Ishikawa (cell line): ENCODE data around the gene CACUL1.

ENCODE experiments used
- CEBPB ChIP-seq: IDR thresholded peaks from 2 replicates; pipeline ENCODE4 v1.6.1; 2012
- CREB1 ChIP-seq: IDR thresholded peaks from 2 replicates; pipeline ENCODE4 v1.6.1; 2012; ENCODE audit warnings: low read depth
- EGR1 ChIP-seq: IDR thresholded peaks from 2 replicates; pipeline ENCODE4 v1.6.1; 2012
- EP300 ChIP-seq: IDR thresholded peaks from 2 replicates; pipeline ENCODE4 v1.6.1; 2012; ENCODE audit warnings: borderline replicate concordance
- FOXM1 ChIP-seq: IDR thresholded peaks from 2 replicates; pipeline ENCODE4 v1.6.1; 2012; ENCODE audit warnings: low read depth, borderline replicate concordance
- NFIC ChIP-seq: IDR thresholded peaks from 2 replicates; pipeline ENCODE4 v1.6.1; 2012
- RAD21 ChIP-seq: IDR thresholded peaks from 2 replicates; pipeline ENCODE4 v1.6.1; 2012; ENCODE audit warnings: low read depth
- TAF1 ChIP-seq: IDR thresholded peaks from 2 replicates; pipeline ENCODE4 v1.6.1; 2012; ENCODE audit warnings: low read depth, mild to moderate bottlenecking
- TCF12 ChIP-seq: IDR thresholded peaks from 2 replicates; pipeline ENCODE4 v1.6.1; 2012; ENCODE audit warnings: low read depth
- TEAD4 ChIP-seq: IDR thresholded peaks from 2 replicates; pipeline ENCODE4 v1.6.1; 2012
- YY1 ChIP-seq: IDR thresholded peaks from 2 replicates; pipeline ENCODE4 v1.6.1; 2012; ENCODE audit warnings: low read depth
- ZBTB7A ChIP-seq: IDR thresholded peaks from 2 replicates; pipeline ENCODE4 v1.6.1; 2012; ENCODE audit warnings: low read depth
- TF ChIP-seq, protein P1 (sequence below): IDR thresholded peaks from 2 replicates; pipeline ENCODE4 v1.6.1; 2012
- TF ChIP-seq, protein P2 (sequence below): IDR thresholded peaks from 2 replicates; pipeline ENCODE4 v1.6.1; 2012; ENCODE audit warnings: low read depth, mild to moderate bottlenecking
- TF ChIP-seq, protein P3 (sequence below): IDR thresholded peaks from 2 replicates; pipeline ENCODE4 v1.6.1; 2012

The CACUL1 gene

DNA sequence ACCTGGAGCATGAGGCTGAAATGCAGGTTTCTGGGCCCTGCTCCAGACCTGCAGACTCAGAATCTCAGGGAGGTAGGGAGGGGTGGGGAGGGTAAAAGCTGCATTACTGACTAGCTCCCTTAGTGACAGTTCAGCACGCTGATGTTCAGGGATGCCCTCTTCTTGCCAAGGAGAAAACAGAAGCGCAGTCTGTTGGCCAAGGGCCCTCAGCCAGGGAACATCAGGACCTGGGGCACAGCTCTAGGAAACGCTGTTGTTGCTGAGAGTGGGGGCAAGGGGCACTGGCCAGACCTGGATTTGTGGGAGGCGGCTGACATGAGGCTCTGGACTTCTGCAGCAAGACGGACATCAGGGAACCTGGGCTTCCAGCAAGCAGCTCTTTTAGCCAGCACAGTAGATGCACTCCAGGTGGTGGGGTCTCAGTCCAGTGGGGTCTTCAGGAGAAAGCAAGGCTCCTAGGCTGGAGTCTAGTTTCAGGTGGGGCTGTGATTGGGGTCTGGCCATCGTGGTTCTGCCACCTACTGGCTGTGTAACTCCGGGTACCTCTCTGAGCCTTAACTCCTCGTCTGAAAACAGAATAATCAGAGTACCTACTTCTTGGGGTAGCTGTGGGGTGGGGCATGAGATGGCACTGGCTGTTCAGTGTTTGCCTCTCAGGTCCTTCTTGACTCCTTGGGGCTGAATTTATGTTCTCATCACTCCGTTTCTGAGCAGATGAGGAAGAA is 86.4 kb downstream of the CACUL1 start:
- TF ChIP-seq, protein P1, sequence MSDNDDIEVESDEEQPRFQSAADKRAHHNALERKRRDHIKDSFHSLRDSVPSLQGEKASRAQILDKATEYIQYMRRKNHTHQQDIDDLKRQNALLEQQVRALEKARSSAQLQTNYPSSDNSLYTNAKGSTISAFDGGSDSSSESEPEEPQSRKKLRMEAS: no peak
- TF ChIP-seq ZBTB7A (no peak), TAF1 (no peak), RAD21 (no peak), CREB1 (no peak), YY1 (no peak), NFIC (no peak)
- TF ChIP-seq, protein P2, sequence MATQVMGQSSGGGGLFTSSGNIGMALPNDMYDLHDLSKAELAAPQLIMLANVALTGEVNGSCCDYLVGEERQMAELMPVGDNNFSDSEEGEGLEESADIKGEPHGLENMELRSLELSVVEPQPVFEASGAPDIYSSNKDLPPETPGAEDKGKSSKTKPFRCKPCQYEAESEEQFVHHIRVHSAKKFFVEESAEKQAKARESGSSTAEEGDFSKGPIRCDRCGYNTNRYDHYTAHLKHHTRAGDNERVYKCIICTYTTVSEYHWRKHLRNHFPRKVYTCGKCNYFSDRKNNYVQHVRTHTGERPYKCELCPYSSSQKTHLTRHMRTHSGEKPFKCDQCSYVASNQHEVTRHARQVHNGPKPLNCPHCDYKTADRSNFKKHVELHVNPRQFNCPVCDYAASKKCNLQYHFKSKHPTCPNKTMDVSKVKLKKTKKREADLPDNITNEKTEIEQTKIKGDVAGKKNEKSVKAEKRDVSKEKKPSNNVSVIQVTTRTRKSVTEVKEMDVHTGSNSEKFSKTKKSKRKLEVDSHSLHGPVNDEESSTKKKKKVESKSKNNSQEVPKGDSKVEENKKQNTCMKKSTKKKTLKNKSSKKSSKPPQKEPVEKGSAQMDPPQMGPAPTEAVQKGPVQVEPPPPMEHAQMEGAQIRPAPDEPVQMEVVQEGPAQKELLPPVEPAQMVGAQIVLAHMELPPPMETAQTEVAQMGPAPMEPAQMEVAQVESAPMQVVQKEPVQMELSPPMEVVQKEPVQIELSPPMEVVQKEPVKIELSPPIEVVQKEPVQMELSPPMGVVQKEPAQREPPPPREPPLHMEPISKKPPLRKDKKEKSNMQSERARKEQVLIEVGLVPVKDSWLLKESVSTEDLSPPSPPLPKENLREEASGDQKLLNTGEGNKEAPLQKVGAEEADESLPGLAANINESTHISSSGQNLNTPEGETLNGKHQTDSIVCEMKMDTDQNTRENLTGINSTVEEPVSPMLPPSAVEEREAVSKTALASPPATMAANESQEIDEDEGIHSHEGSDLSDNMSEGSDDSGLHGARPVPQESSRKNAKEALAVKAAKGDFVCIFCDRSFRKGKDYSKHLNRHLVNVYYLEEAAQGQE: no peak
- TF ChIP-seq, protein P3, sequence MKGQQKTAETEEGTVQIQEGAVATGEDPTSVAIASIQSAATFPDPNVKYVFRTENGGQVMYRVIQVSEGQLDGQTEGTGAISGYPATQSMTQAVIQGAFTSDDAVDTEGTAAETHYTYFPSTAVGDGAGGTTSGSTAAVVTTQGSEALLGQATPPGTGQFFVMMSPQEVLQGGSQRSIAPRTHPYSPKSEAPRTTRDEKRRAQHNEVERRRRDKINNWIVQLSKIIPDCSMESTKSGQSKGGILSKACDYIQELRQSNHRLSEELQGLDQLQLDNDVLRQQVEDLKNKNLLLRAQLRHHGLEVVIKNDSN: no peak

DNA sequence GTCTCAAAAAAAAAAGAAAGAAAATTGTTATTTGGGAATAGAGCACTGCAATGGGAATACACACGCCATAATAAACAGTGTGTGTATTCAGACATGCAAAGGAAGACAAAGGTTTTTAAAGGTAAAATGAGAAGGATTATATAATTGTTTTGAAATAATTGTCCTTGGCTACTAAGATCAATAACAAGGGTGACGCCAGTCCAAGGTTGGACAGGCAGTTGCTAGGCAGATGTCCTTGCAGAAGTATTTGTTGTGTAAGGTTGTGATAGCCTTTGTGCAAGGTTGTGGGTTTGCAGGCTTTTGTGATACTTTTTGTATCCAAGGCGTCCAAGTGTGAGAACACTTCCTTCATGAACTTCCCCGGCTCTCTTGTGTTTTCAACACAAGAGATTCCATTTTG is 87.0 kb downstream of the CACUL1 start:
- TF ChIP-seq TCF12 (no peak), EGR1 (no peak), RAD21 (no peak)
- TF ChIP-seq, protein P3: no peak

DNA sequence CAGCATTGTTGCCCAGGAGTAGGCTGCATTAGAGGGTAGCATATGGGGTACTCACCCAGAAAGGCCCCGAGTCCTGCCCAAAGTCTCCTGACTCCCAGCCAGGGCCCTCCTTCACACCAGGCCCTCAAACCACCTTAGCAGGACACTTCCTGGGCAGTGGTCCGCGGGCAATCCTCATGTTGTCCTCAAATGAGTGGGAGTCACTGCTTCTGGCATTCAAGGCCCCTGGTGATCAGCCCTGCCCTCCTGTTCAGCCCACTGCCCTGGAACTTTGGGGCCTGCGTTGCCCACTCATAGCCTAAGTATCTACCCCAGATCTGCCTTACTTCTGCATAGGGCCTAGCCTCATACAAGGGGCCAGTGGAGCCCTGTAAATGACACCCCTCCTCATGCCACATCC is 88.4 kb downstream of the CACUL1 start:
- no peak for TF ChIP-seq CREB1
- no peak for TF ChIP-seq TAF1
- TF ChIP-seq EP300: no peak
- no peak for TF ChIP-seq TEAD4
- TF ChIP-seq RAD21: no peak
- TF ChIP-seq, protein P3: no peak
- no peak for TF ChIP-seq TCF12
- TF ChIP-seq FOXM1: no peak
- TF ChIP-seq EGR1: no peak
- TF ChIP-seq ZBTB7A: no peak
- TF ChIP-seq YY1: no peak
- TF ChIP-seq, protein P1: no peak
- TF ChIP-seq, protein P2: no peak
- no peak for TF ChIP-seq NFIC
- no peak for TF ChIP-seq CEBPB

DNA sequence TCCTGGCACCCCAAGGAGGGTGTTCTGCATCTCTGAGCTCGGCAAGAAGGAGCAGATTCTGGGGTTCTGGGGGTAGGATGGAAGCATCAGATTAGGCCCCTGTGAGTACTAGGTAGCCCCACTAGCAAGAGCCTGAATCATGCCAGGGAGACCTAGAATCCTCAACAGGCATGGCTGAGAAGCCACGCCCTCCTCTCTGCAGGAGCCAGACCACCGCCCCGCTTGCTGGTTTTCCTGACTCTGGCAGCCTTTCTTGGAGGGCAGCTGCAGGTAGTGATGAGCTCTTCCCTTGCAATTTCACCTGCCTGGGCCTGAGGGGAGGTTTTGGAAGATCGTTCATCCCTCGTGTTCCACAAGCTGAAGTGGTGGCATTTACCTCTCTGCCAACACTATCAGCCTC is 90.4 kb downstream of the CACUL1 start:
- TF ChIP-seq ZBTB7A (no peak), TEAD4 (no peak), CEBPB (no peak), YY1 (no peak), TCF12 (no peak)
- TF ChIP-seq, protein P2: no peak

DNA sequence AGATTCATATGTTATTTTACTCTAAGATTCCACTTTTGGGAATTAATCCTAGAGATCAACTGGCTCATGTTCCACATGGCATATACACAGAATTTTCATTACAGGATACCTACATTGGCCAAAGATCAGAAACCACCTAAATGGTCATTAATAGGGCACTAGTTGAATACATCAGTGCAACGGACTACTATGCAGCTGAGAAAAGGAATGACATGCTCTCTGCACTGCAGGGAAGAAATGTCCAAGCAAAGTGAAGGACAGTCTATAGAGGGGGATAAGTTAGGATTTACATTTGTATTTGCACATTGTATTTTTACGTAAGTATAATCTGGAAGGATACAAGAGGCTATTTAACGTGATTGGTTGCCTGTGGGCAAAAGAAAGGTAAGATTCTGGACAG is 91.6 kb downstream of the CACUL1 start:
- TF ChIP-seq CEBPB (no peak), CREB1 (no peak), TEAD4 (no peak), ZBTB7A (no peak), TAF1 (no peak), NFIC (no peak), EGR1 (no peak), RAD21 (no peak), TCF12 (no peak), EP300 (no peak), YY1 (no peak), FOXM1 (no peak)
- TF ChIP-seq, protein P1: no peak
- TF ChIP-seq, protein P3: no peak
- TF ChIP-seq, protein P2: no peak
